B cell (primary cell): ENCODE measurements around the gene USP17L26. TPM values are rescaled to one million over a fixed set of nuclear protein-coding genes. Genes with fewer than 3 reads are reported as not detected.
"Not testable (repeated sequence)": the region's sequence is repeated elsewhere in the genome, so short reads cannot be mapped to it uniquely, and the experiment has no call there.

ENCODE experiments used
- ATAC-seq: fragments of 200-7000 bp; cut with Tn5 transposase; one replicate; pipeline ENCODE4 v1.10.0; 2021; ENCODE audit warnings: low read depth, mild to moderate bottlenecking, moderate number of reproducible peaks, moderate library complexity
- CTCF ChIA-PET: fragments of 350-600 bp; sonication (Branson Sonifier 250); formaldehyde crosslinking; loops from one replicate; lab custom pipeline; 2021; ENCODE audit warnings: antibody characterized with exemption, inconsistent platforms; lab: Charles Lee
- POLR2A ChIA-PET: fragments of 350-600 bp; sonication (Branson Sonifier 250); formaldehyde crosslinking; loops from one replicate; lab custom pipeline; 2021; ENCODE audit warnings: antibody characterized with exemption; lab: Charles Lee
- DNase-seq: peaks from one replicate; pipeline ENCODE4 v3.0.0; 2013
- H2AFZ ChIP-seq: 2 replicates; pipeline ENCODE4 v1.6.1; 2012; ENCODE audit warnings: mild to moderate bottlenecking, low read depth, low read length; ENCODE audit not compliant: insufficient read depth, poor library complexity, severe bottlenecking
- H3K27ac ChIP-seq, 2 donors: 1 replicate in 1 of 2; 2 replicates in 1 of 2; pipeline ENCODE4 v1.5.1; 2012 to 2013; ENCODE audit warnings: low read length in 2 of 2, mild to moderate bottlenecking in 2 of 2, moderate library complexity in 1 of 2
- H3K27me3 ChIP-seq, 4 experiments: fragments of 200-600 bp in 1 of 4; sonication (generic) in 1 of 4; replicated peaks in 1 of 4; 1 replicate in 2 of 4; 2 replicates in 2 of 4; pipeline versions ENCODE4 v1.6.1 to v1.7.0; 2013 to 2016; ENCODE audit warnings: low read length in 3 of 4, mild to moderate bottlenecking in 2 of 4, mixed read lengths in 1 of 4, moderate library complexity in 1 of 4; ENCODE audit not compliant: insufficient read depth in 4 of 4, control insufficient read depth in 3 of 4; ENCODE audit errors: control extremely low read depth in 1 of 4
- H3K36me3 ChIP-seq, 2 experiments: replicated peaks in 1 of 2; 1 replicate in 1 of 2; 2 replicates in 1 of 2; pipeline versions ENCODE4 v1.6.1 to v1.7.1; 2013; ENCODE audit warnings: low read length in 1 of 2; ENCODE audit not compliant: insufficient read depth in 2 of 2, control insufficient read depth in 1 of 2; ENCODE audit errors: control extremely low read depth in 1 of 2, extremely low read depth in 1 of 2
- H3K4me1 ChIP-seq, 2 donors: fragments of 200-600 bp in 1 of 2; sonication (generic) in 1 of 2; 1 replicate in 1 of 2; 2 replicates in 1 of 2; pipeline versions ENCODE4 v1.5.1 to v1.6.1; 2013 to 2017; ENCODE audit warnings: low read length in 2 of 2; ENCODE audit not compliant: control insufficient read depth in 2 of 2, insufficient read depth in 2 of 2
- H3K4me2 ChIP-seq: replicated peaks from 2 replicates; pipeline ENCODE3; 2012; ENCODE audit warnings: mild to moderate bottlenecking, low read depth, low read length; ENCODE audit not compliant: poor library complexity, severe bottlenecking
- H3K4me3 ChIP-seq, 5 experiments: fragments of 200-600 bp in 1 of 5; sonication (generic) in 1 of 5; 1 replicate in 3 of 5; 2 replicates in 2 of 5; pipeline versions ENCODE4 v1.5.1 to v1.7.0; 2011 to 2016; ENCODE audit warnings: low read length in 4 of 5, mild to moderate bottlenecking in 4 of 5, low read depth in 2 of 5, control low read depth in 1 of 5, moderate library complexity in 1 of 5; ENCODE audit not compliant: insufficient read depth in 1 of 5; ENCODE audit errors: control extremely low read depth in 1 of 5, extremely low read depth in 1 of 5
- H3K79me2 ChIP-seq: fragments of 200-600 bp; sonication (generic); one replicate; pipeline ENCODE4 v1.6.0; 2016; ENCODE audit warnings: low read length; ENCODE audit not compliant: control insufficient read depth, insufficient read depth
- H3K9ac ChIP-seq: fragments of 200-600 bp; sonication (generic); 2 replicates; pipeline ENCODE4 v1.6.1; 2017; ENCODE audit warnings: mild to moderate bottlenecking, low read length, moderate library complexity
- H3K9me3 ChIP-seq, 3 donors: one replicate each; pipeline versions ENCODE4 v1.6.1 to v1.7.1; 2013; ENCODE audit warnings: low read length in 2 of 3; ENCODE audit not compliant: control insufficient read depth in 2 of 3, insufficient read depth in 1 of 3; ENCODE audit errors: control extremely low read depth in 1 of 3
- H4K20me1 ChIP-seq: 2 replicates; pipeline ENCODE4 v1.6.0; 2012; ENCODE audit warnings: mild to moderate bottlenecking, low read length; ENCODE audit not compliant: insufficient read depth, control insufficient read depth, poor library complexity, severe bottlenecking
- H3K27ac Mint-ChIP-seq: one replicate; pipeline ENCODE4 v1.8.0; 2021; ENCODE audit warnings: mixed read lengths
- H3K27me3 Mint-ChIP-seq: one replicate; pipeline ENCODE4 v1.8.0; 2021; ENCODE audit warnings: mixed read lengths
- H3K4me1 Mint-ChIP-seq: one replicate; pipeline ENCODE4 v1.8.0; 2021; ENCODE audit warnings: mixed read lengths
- H3K4me3 Mint-ChIP-seq: one replicate; pipeline ENCODE4 v1.8.0; 2021; ENCODE audit warnings: mixed read lengths
- H3K9me3 Mint-ChIP-seq: one replicate; pipeline ENCODE4 v1.8.0; 2022; ENCODE audit warnings: mixed read lengths; ENCODE audit not compliant: insufficient read depth
- WGBS: methylation state at CpG from one replicate; pipeline ENCODE4 v1.1.5; 2013; ENCODE audit warnings: missing lambda C conversion rate; ENCODE audit not compliant: insufficient coverage; 5-methylcytosine and 5-hydroxymethylcytosine counted together
- intact Hi-C: fragments of 100-400 bp; cut with micrococcal nuclease; formaldehyde crosslinking; loops from one replicate; pipeline ENCODE4 v1.10.0; 2022
- polyA plus RNA-seq: library from polyadenylated mRNA; depleted of rRNA; stranded (reverse); fragments of >200 nt; gene quantifications from 2 replicates; pipeline ENCODE4 v1.2.3, GENCODE V29; 2012
- total RNA-seq, 2 donors: library from RNA; stranded (reverse); fragments of 120-200 nt in 1 of 2; gene quantifications; 1 replicate in 1 of 2; 2 replicates in 1 of 2; pipeline versions ENCODE4 v1.2.3 to v1.2.4, GENCODE V29; 2013 to 2022

USP17L26 gene
- total and polyA plus RNA-seq, 2 donors (not counting 1 experiment from before 2014, with no cell fraction given), result not detected

GRCh38 chr4:9353338-9353737, 18.9 kb downstream of the USP17L26 start, which contains the start of gene USP17L29:
TSS of gene USP17L29 (plus strand) at chr4:9353638. CDS start at chr4:9353638, 0 bp downstream.
- H3K27ac Mint-ChIP-seq, H3K4me3 ChIP-seq, H3K9ac ChIP-seq, CTCF ChIA-PET, H4K20me1 ChIP-seq, H3K27me3 ChIP-seq, H3K27ac ChIP-seq, H2AFZ ChIP-seq, H3K36me3 ChIP-seq, ATAC-seq, H3K4me1 ChIP-seq, H3K4me2 ChIP-seq, H3K9me3 Mint-ChIP-seq, POLR2A ChIA-PET, H3K9me3 ChIP-seq, DNase-seq, H3K4me1 Mint-ChIP-seq, H3K79me2 ChIP-seq, intact Hi-C loops, H3K27me3 Mint-ChIP-seq, H3K4me3 Mint-ChIP-seq: not testable (repeated sequence)
- no CpG with 5 or more reads among the region's 15 CpGs for WGBS

DNA sequence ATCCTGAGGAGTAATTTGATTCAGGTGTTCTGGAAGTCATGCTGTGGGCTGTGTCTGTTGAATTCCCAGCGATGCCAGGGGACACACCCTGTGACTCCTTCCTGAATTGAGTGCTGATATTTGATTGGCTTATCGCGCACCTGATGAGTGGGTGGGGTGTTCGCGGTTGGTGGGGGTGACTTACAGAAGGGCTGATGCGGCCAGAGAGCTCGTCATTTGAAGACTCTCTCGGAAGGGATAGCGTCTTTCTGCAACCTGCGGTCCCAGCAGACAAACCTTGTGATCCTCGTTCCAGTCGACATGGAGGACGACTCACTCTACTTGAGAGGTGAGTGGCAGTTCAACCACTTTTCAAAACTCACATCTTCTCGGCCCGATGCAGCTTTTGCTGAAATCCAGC, 28.4 kb downstream of the USP17L26 start, which contains the start of gene USP17L30:
TSS of gene USP17L30 (plus strand) at position 301 of the 400 bp plus-strand sequence. CDS start at position 301, 0 bp downstream.
- H3K4me2 ChIP-seq, CTCF ChIA-PET, H3K4me1 Mint-ChIP-seq, H3K9me3 Mint-ChIP-seq, H3K27me3 ChIP-seq, H2AFZ ChIP-seq, H3K9me3 ChIP-seq, H3K27ac ChIP-seq, H3K4me3 Mint-ChIP-seq, H3K9ac ChIP-seq, ATAC-seq, POLR2A ChIA-PET, H3K27ac Mint-ChIP-seq, H3K4me3 ChIP-seq, H3K36me3 ChIP-seq, intact Hi-C loops, DNase-seq, H3K79me2 ChIP-seq, H3K27me3 Mint-ChIP-seq, H4K20me1 ChIP-seq, H3K4me1 ChIP-seq: not testable (repeated sequence)
- no CpG with 5 or more reads among the region's 15 CpGs for WGBS

GRCh38 chr4:9379881-9380280, 45.4 kb downstream of the USP17L26 start:
- H3K27me3 Mint-ChIP-seq, H2AFZ ChIP-seq, H3K9me3 ChIP-seq, CTCF ChIA-PET, H3K27ac Mint-ChIP-seq, H3K36me3 ChIP-seq, H3K79me2 ChIP-seq, ATAC-seq, POLR2A ChIA-PET, H3K4me1 Mint-ChIP-seq, H3K9ac ChIP-seq, DNase-seq, H3K9me3 Mint-ChIP-seq, intact Hi-C loops, H3K4me2 ChIP-seq, H3K27me3 ChIP-seq, H3K4me3 ChIP-seq, H3K4me3 Mint-ChIP-seq, H3K4me1 ChIP-seq, H3K27ac ChIP-seq, H4K20me1 ChIP-seq: not testable (repeated sequence)
- WGBS, result no CpG with 5 or more reads among the region's 1 CpG
